IPS-18c (cell line): ENCODE results near the gene PDIA3.
"Not testable (repeated sequence)": the region's sequence is repeated elsewhere in the genome, so short reads cannot be mapped to it uniquely, and the experiment has no call there.

ENCODE experiments used
- H3K4me3 ChIP-seq: 2 replicates; pipeline ENCODE4 v1.7.0; 2013; ENCODE audit warnings: low read depth, mild to moderate bottlenecking, low read length, moderate library complexity; ENCODE audit not compliant: insufficient read depth
- H3K9me3 ChIP-seq: one replicate; pipeline ENCODE4 v1.6.1; 2013; ENCODE audit warnings: mild to moderate bottlenecking, low read length, moderate library complexity; ENCODE audit not compliant: control insufficient read depth, insufficient read depth

PDIA3 gene

DNA sequence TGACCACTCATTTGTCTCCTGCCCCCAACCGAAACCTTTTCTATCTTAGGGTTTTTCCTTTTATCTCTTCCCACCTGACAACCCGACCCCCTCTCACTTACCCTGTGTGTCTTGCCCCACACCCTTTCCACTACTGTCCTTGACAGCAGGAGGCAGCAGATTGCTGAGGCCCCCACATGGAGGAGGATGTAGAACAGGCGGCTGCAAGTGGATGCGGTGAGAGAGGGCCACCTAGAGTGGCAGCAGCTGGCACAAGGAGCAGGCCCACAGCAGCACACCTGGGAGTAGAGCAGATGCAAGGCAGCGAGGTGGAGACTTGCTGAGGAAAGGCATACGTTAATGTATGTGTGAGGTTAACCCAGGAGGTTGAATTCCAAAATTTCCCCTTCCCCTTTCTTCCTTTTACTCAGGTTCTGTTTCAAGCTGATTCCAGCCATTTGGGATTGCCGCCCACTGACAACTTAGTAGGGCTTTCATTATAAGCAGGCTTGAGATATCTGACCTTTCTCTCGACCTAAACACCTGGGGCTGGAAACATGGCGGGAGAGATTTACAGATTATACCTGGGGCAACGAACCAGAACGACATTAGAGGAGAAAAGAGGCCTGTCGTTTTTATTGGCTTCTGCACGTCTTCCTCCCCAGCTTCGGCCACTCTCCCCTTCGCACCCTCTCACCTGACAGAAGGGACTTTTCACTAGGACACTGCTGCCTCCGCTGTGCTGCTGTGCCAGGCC is 53.1 kb downstream of the PDIA3 start:
- H3K9me3 ChIP-seq, result no peaks in the 10 kb centered on the region
- no peak overlapping the region for H3K4me3 ChIP-seq

DNA sequence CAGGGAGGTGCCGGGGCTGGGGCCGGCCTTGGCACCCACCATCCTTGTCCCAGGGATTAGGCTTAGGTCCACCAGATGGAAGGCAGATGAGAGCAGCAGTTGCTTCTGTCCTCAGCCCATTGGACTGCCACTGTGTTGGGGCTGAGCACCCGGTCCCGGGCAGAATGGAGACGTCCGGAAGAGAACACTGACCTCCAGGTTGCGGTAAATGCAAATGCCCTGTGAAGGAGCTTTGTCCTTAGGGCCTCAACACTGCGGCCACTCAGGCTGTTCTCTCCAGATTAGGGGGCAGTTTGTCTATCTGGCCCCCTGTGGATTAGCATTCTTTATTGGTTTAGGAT is 53.7 kb downstream of the PDIA3 start, which contains the start of gene SERINC4:
Gene SERINC4 (minus strand): TSS at position 276 of the 341 bp plus-strand sequence. CDS start 234 bp downstream, at position 42.
- peak within 1 kb of the TSS; percentile 99 for H3K4me3 ChIP-seq
- no peaks in the 10 kb centered on the region for H3K9me3 ChIP-seq

DNA sequence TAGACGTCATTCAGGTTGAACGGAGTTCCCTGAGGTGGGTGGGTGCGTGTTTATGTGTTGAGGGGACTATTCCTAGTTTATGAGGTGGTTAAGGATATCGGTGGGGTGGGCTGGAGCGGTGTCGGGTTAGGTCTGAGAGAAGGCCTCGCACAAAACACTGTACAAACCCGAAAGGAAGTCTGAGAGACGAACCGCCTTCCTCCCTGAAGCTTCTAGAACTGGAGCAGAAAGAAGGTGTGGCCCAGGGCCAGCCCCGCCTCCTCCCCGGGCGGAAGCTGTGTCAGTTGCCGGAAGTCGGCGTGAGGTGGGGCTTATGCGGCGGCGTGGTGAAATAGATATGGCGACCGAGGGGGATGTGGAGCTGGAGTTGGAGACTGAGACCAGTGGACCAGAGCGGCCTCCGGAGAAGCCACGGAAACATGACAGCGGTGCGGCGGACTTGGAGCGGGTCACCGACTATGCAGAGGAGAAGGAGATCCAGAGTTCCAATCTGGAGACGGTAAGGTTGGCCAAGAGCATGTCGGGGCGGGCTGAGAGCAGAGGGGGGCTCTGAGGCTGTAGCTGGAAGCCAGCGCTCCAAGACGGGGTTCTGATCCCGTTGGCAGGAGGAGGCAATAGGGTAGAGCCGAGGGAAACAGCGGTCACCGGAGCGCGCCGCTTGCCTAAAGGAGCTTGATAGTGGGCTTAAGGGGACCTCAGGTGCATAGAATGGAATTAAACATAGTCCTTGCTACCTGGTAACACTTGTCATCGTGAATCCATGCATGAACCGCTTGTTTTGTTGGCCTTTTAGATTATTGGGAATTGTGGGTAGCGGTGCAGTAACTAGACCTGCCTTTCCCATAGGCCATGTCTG is 54.3 kb downstream of the PDIA3 start, which contains the start of gene HYPK:
Gene HYPK (plus strand): TSS at position 314 of the 856 bp plus-strand sequence. CDS start 24 bp downstream, at position 338.
- Histone ChIP-seq H3K9me3 (no peaks in the 10 kb centered on the region), H3K4me3 (peak within 1 kb of the TSS; percentile 99)

DNA sequence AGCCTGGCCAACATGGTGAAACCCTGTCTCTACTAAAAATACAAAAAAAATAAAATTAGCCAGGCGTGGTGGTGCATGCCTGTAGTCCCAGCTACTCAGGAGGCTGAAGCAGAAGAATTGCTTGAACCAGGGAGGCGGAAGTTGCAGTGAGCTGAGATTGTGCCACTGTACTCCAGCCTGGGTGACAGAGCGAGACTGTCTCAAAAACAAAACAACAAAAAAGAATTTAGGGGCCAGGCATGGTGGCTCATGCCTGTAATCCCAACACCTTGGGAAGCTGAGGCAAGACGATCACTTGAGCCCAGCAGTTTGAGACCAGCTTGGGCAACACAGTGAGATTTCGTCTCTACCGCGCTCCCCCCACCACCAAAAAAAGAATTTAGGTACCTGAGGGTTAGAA is 56.4 kb downstream of the PDIA3 start:
- H3K9me3 ChIP-seq, H3K4me3 ChIP-seq: not testable (repeated sequence)

DNA sequence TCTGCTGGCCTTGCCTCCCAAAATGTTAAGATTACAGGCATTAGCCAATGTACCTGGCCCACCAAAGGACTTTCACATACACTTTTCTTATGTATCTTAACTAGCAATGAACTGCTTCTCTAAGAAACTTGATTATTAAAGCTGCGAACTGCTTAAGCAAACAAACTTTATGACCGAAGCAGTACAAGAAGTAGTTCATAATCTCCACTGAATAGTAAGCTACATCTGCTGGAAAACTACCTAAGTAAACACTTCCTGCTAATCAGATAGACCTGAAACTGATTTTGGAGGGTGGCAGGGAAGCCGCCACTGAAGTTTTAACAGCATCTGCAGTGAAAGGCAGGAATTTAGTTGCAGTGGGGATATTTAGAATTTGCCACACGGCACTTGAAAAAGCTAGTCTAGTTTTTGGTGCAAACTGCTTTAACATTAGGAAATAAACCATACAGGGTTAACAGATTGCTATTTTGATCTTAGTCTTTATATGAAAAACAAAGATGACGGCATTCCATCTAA is 62.3 kb downstream of the PDIA3 start:
- Histone ChIP-seq H3K9me3 (no peaks in the 10 kb centered on the region), H3K4me3 (no peak overlapping the region)

DNA sequence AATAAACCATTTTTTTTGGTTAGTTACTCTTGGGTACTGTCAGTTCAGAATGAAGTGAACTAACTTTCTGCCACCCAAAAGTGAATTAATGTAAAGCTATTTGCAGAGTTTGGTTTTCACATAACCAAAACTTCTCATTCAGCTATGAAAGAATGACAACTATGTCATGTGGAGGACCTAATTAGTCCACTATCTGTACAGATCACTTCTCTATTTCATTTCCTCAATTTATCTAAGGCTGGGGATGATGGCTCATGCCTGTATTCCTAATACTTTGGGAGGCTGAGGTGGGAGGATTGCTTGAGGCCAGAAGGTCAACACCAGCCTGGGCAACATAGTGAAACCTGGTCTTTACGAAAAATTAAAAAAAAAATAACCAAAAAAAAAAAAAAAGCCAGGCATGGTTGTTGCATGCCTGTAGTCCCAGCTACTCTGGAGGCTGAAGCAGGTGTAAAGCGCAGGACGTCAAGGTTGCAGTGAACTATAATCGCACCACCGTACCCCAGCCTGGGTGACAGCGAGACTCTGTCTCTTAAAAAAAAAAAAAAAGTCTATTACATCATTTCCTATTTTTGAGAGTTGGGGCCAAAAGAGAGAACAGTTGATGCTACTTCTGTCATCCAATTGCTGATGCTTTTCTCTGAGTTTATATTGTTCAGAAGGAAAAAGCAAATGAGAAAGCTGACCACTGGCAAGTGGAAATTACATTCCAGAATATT is 62.9 kb downstream of the PDIA3 start:
- Histone ChIP-seq H3K9me3 (no peaks in the 10 kb centered on the region), H3K4me3 (no peak overlapping the region)

DNA sequence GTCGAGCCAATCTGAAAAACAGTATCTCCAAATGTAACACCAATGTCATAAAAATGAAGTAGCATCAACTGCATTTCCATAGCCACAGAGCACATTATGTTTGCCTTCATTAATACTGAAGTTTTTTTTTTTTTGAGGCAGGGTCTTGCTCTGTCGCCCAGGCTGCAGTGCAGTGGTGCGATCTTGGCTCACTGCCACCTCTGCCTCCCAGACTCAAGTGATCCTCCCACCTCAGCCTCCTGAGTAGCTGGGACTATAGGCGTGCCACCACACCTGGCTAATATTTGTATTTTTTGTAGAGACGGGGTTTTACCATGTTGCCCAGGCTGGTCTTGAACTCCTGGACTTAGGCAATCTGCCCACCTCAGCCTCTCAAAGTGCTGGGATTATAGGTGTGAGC is 68.8 kb downstream of the PDIA3 start:
- not testable (repeated sequence) for H3K4me3 ChIP-seq, H3K9me3 ChIP-seq

DNA sequence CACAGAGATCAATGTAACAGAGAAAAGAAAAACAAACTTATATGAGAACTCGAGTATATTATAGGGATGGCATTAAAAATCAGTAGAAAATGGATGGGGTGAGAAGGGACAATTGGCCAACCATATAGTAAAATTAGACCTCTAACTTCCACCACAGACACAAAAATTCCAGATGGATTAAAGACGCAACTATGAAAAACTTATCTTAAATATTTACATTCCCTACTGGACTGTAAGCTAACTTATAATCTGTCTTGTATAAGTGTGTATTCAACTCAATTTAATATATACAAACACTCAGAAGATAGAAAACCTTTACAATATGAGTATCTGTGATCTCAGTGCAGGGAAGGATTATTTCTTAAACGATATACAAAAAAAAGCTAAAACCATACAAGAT is 75.3 kb downstream of the PDIA3 start:
- Histone ChIP-seq H3K9me3 (peaks cover 4% of the 10 kb centered on the region), H3K4me3 (no peak overlapping the region)
